ENCODE data around the gene TESMIN. TPM values are rescaled to one million over a fixed set of nuclear protein-coding genes. Genes with fewer than 3 reads are reported as not detected.

TESMIN gene
- polyA plus RNA-seq, 1 donor (not counting 4 experiments of a cell fraction or from before 2014, with no cell fraction given), result 4.0 TPM

- Histone ChIP-seq H3K79me2 (ENCODE audit: control insufficient read depth, insufficient read depth, low read length) (no peaks in the 10 kb centered on the region), H3K9ac (ENCODE audit: control insufficient read depth, extremely low read depth, insufficient read depth, low read length) (no peak overlapping the region), H3K9me3 (ENCODE audit: control insufficient read depth, low read depth, low read length) (no peaks in the 10 kb centered on the region), H3K4me3 (ENCODE audit: control insufficient read depth in 2 of 3, extremely low read depth in 1 of 3, insufficient read depth in 2 of 3, low read depth in 1 of 3, low read length in 3 of 3) (no peak overlapping the region), H3K4me2 (ENCODE audit: control insufficient read depth, extremely low read depth, insufficient read depth, low read depth, low read length) (no peak overlapping the region), H3K36me3 (ENCODE audit: control insufficient read depth in 2 of 2, extremely low read depth in 1 of 2, insufficient read depth in 2 of 2, low read length in 2 of 2) (peaks cover 8 to 12% of the 10 kb centered on the region in 2 experiments), H2AFZ (ENCODE audit: control insufficient read depth, low read length) (no peak overlapping the region), H3K4me1 (ENCODE audit: control insufficient read depth, extremely low read depth, insufficient read depth, low read length) (no peaks in the 10 kb centered on the region), H3K27ac (ENCODE audit: control insufficient read depth, insufficient read depth, low read length) (no peak overlapping the region), H4K20me1 (ENCODE audit: control insufficient read depth, extremely low read depth, insufficient read depth, low read length) (no peaks in the 10 kb centered on the region), H3K27me3 (ENCODE audit: control insufficient read depth, extremely low read depth, insufficient read depth, low read length) (no peaks in the 10 kb centered on the region), H3K9me1 (ENCODE audit: control insufficient read depth, extremely low read depth, insufficient read depth, low read length) (no peaks in the 10 kb centered on the region)
- DNase-seq (ENCODE audit: low read depth, low spot score) (no peak), FAIRE-seq (no peak)
- no peak for TF ChIP-seq EZH2 (IDR thresholded peaks at IDR 0.05; ENCODE audit: low read length)
- TF ChIP-seq, protein P1, sequence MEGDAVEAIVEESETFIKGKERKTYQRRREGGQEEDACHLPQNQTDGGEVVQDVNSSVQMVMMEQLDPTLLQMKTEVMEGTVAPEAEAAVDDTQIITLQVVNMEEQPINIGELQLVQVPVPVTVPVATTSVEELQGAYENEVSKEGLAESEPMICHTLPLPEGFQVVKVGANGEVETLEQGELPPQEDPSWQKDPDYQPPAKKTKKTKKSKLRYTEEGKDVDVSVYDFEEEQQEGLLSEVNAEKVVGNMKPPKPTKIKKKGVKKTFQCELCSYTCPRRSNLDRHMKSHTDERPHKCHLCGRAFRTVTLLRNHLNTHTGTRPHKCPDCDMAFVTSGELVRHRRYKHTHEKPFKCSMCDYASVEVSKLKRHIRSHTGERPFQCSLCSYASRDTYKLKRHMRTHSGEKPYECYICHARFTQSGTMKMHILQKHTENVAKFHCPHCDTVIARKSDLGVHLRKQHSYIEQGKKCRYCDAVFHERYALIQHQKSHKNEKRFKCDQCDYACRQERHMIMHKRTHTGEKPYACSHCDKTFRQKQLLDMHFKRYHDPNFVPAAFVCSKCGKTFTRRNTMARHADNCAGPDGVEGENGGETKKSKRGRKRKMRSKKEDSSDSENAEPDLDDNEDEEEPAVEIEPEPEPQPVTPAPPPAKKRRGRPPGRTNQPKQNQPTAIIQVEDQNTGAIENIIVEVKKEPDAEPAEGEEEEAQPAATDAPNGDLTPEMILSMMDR (optimal IDR thresholded peaks at IDR 0.05 in 1 of 3, IDR thresholded peaks at IDR 0.05 in 1 of 3, conservative IDR thresholded peaks at IDR 0.05 in 1 of 3; ENCODE audit: extremely low read depth in 1 of 3, insufficient read depth in 2 of 3, low read length in 3 of 3), result no peak
- dilution Hi-C loops (cut with MboI; ENCODE audit: extremely low pct_ligation_motif_present, low sequenced_read_pairs), result no loop called here
Measured at GRCh38 chr11:68773521-68774193, 22.3 kb upstream of the TESMIN start.

- no peaks in the 10 kb centered on the region for H3K4me1 ChIP-seq (ENCODE audit: control insufficient read depth, extremely low read depth, insufficient read depth, low read length)
- H2AFZ ChIP-seq (ENCODE audit: control insufficient read depth, low read length), result no peak overlapping the region
- no peak overlapping the region for H3K27ac ChIP-seq (ENCODE audit: control insufficient read depth, insufficient read depth, low read length)
- no peaks in the 10 kb centered on the region for H3K9me1 ChIP-seq (ENCODE audit: control insufficient read depth, extremely low read depth, insufficient read depth, low read length)
- H3K79me2 ChIP-seq (ENCODE audit: control insufficient read depth, insufficient read depth, low read length), result no peaks in the 10 kb centered on the region
- H3K9ac ChIP-seq (ENCODE audit: control insufficient read depth, extremely low read depth, insufficient read depth, low read length), result no peak overlapping the region
- H3K4me3 ChIP-seq (ENCODE audit: control insufficient read depth in 2 of 3, extremely low read depth in 1 of 3, insufficient read depth in 2 of 3, low read depth in 1 of 3, low read length in 3 of 3), result no peak overlapping the region
- H3K36me3 ChIP-seq (ENCODE audit: control insufficient read depth in 2 of 2, extremely low read depth in 1 of 2, insufficient read depth in 2 of 2, low read length in 2 of 2), result peaks cover 8 to 12% of the 10 kb centered on the region in 2 experiments
- no peak overlapping the region for H3K4me2 ChIP-seq (ENCODE audit: control insufficient read depth, extremely low read depth, insufficient read depth, low read depth, low read length)
- no peaks in the 10 kb centered on the region for H4K20me1 ChIP-seq (ENCODE audit: control insufficient read depth, extremely low read depth, insufficient read depth, low read length)
- H3K9me3 ChIP-seq (ENCODE audit: control insufficient read depth, low read depth, low read length), result no peaks in the 10 kb centered on the region
- FAIRE-seq (no peak), DNase-seq (ENCODE audit: low read depth, low spot score) (no peak)
- dilution Hi-C loops (cut with MboI; ENCODE audit: extremely low pct_ligation_motif_present, low sequenced_read_pairs), result no loop called here
- H3K27me3 ChIP-seq (ENCODE audit: control insufficient read depth, extremely low read depth, insufficient read depth, low read length), result no peaks in the 10 kb centered on the region
- TF ChIP-seq, protein P1 (optimal IDR thresholded peaks at IDR 0.05 in 1 of 3, IDR thresholded peaks at IDR 0.05 in 1 of 3, conservative IDR thresholded peaks at IDR 0.05 in 1 of 3; ENCODE audit: extremely low read depth in 1 of 3, insufficient read depth in 2 of 3, low read length in 3 of 3), result no peak
- no peak for TF ChIP-seq EZH2 (IDR thresholded peaks at IDR 0.05; ENCODE audit: low read length)
Measured at GRCh38 chr11:68772936-68773335, 21.6 kb upstream of the TESMIN start.
